Liver (tissue), 9 donors: ENCODE results near the gene CYB561D2. TPM values are rescaled to one million over a fixed set of nuclear protein-coding genes. Genes with fewer than 3 reads are reported as not detected.

ENCODE experiments used
- DNase-seq: peaks from one replicate; pipeline ENCODE4 v3.0.0-alpha.2; 2017; ENCODE audit warnings: low spot score
- H3K27ac ChIP-seq, 2 donors: one replicate each; pipeline ENCODE4 v1.7.0; 2013; ENCODE audit warnings: inconsistent platforms in 2 of 2, low read length in 2 of 2, control low read depth in 1 of 2, low read depth in 1 of 2, mild to moderate bottlenecking in 1 of 2
- H3K27me3 ChIP-seq, 4 donors: one replicate each; pipeline versions ENCODE4 v1.6.1 to v1.7.0; 2013; ENCODE audit warnings: low read length in 3 of 4, inconsistent platforms in 1 of 4, mild to moderate bottlenecking in 1 of 4, moderate library complexity in 1 of 4; ENCODE audit not compliant: control insufficient read depth in 4 of 4, insufficient read depth in 4 of 4
- H3K36me3 ChIP-seq, 4 donors: one replicate each; pipeline versions ENCODE4 v1.6.1 to v1.7.0; 2013; ENCODE audit warnings: low read length in 3 of 4, mild to moderate bottlenecking in 3 of 4, low read depth in 1 of 4, moderate library complexity in 1 of 4; ENCODE audit not compliant: control insufficient read depth in 4 of 4, insufficient read depth in 3 of 4
- H3K4me1 ChIP-seq, 4 donors: one replicate each; pipeline versions ENCODE4 v1.6.1 to v1.7.0; 2013; ENCODE audit warnings: low read length in 3 of 4, mild to moderate bottlenecking in 3 of 4, moderate library complexity in 1 of 4; ENCODE audit not compliant: control insufficient read depth in 4 of 4, insufficient read depth in 4 of 4
- H3K4me3 ChIP-seq, 3 donors: one replicate each; pipeline versions ENCODE4 v1.6.1 to v1.7.0; 2013; ENCODE audit warnings: low read length in 3 of 3, control low read depth in 1 of 3, low read depth in 1 of 3, mild to moderate bottlenecking in 1 of 3
- H3K9ac ChIP-seq, 2 donors: one replicate each; pipeline ENCODE4 v1.7.0; 2013; ENCODE audit warnings: low read length in 2 of 2, mild to moderate bottlenecking in 2 of 2, moderate library complexity in 2 of 2, control low read depth in 1 of 2, low read depth in 1 of 2
- H3K9me3 ChIP-seq, 4 donors: one replicate each; pipeline versions ENCODE4 v1.6.1 to v1.7.0; 2013; ENCODE audit warnings: low read length in 3 of 4; ENCODE audit not compliant: control insufficient read depth in 4 of 4
- ATF3 ChIP-seq: IDR thresholded peaks from 2 replicates; pipeline ENCODE4 v1.6.1; 2016; ENCODE audit warnings: antibody characterized with exemption
- EGR1 ChIP-seq, 2 donors: IDR thresholded peaks; 2 replicates each; pipeline ENCODE4 v1.6.1; 2016 to 2018; ENCODE audit warnings: antibody characterized with exemption in 2 of 2, low read depth in 2 of 2
- FOXA1 ChIP-seq: IDR thresholded peaks from 2 replicates; pipeline ENCODE4 v1.6.1; 2016; ENCODE audit warnings: antibody characterized with exemption
- FOXA2 ChIP-seq: IDR thresholded peaks from 2 replicates; pipeline ENCODE4 v1.6.1; 2016; ENCODE audit warnings: antibody characterized with exemption
- GABPA ChIP-seq, 2 donors: IDR thresholded peaks in 1 of 2; conservative IDR thresholded peaks in 1 of 2; 2 replicates each; pipeline ENCODE4 v1.6.1; 2016; ENCODE audit warnings: antibody characterized with exemption in 2 of 2, mild to moderate bottlenecking in 1 of 2, moderate library complexity in 1 of 2
- HNF4A ChIP-seq, 2 donors: conservative IDR thresholded peaks; 2 replicates each; pipeline ENCODE4 v1.6.1; 2016; ENCODE audit warnings: antibody characterized with exemption in 2 of 2, mild to moderate bottlenecking in 2 of 2
- HNF4G ChIP-seq: IDR thresholded peaks from 2 replicates; pipeline ENCODE4 v1.6.1; 2016; ENCODE audit warnings: antibody characterized with exemption
- JUND ChIP-seq, 2 donors: IDR thresholded peaks; 2 replicates each; pipeline ENCODE4 v1.6.1; 2016; ENCODE audit warnings: antibody characterized with exemption in 2 of 2
- NR2F2 ChIP-seq: IDR thresholded peaks from 2 replicates; pipeline ENCODE4 v1.6.1; 2016; ENCODE audit warnings: antibody characterized with exemption
- RAD21 ChIP-seq, 2 donors: IDR thresholded peaks; 2 replicates each; pipeline ENCODE4 v1.6.1; 2016; ENCODE audit warnings: antibody characterized with exemption in 2 of 2, mild to moderate bottlenecking in 2 of 2
- RXRA ChIP-seq, 2 donors: IDR thresholded peaks; 2 replicates each; pipeline ENCODE4 v1.6.1; 2017 to 2018; ENCODE audit warnings: antibody characterized with exemption in 2 of 2, mild to moderate bottlenecking in 1 of 2
- SP1 ChIP-seq: IDR thresholded peaks from 2 replicates; pipeline ENCODE4 v1.6.1; 2018; ENCODE audit warnings: antibody characterized with exemption, mild to moderate bottlenecking
- TAF1 ChIP-seq: conservative IDR thresholded peaks from 2 replicates; pipeline ENCODE4 v1.6.1; 2016; ENCODE audit warnings: antibody characterized with exemption, mild to moderate bottlenecking
- YY1 ChIP-seq: IDR thresholded peaks from 2 replicates; pipeline ENCODE4 v1.6.1; 2016; ENCODE audit warnings: antibody characterized with exemption, mild to moderate bottlenecking
- ZBTB33 ChIP-seq: IDR thresholded peaks from 2 replicates; pipeline ENCODE4 v1.6.1; 2016; ENCODE audit warnings: antibody characterized with exemption
- WGBS: extraction: QIAGEN DNeasy Blood & Tissue Kit; methylation state at CpG from one replicate; pipeline ENCODE4 v1.1.7; 2013; 5-methylcytosine and 5-hydroxymethylcytosine counted together
- polyA plus RNA-seq, 2 donors: library from polyadenylated mRNA; stranded (reverse) in 1 of 2; unstranded in 1 of 2; fragments of 200-250 nt in 1 of 2; fragments of >200 nt in 1 of 2; fragmentation: Nextera tagmentation in 1 of 2; extraction: Ambion mirVana in 1 of 2; gene quantifications; one replicate each; pipeline versions ENCODE4 v1.2.1 to v1.2.3, GENCODE V29; 2013 to 2015
- total RNA-seq, 2 donors: library from RNA; depleted of rRNA; stranded (reverse); fragments of >200 nt; gene quantifications; one replicate each; pipeline ENCODE4 v1.2.3, GENCODE V29; 2014
- TF ChIP-seq, protein P1 (sequence below): fragments of 150-350 bp; IDR thresholded peaks from 2 replicates; pipeline ENCODE4 v1.5.1; 2017; ENCODE audit warnings: improper control_type of control experiment, low read depth, low read length; ENCODE audit not compliant: missing input control
- TF ChIP-seq, protein P2 (sequence below): IDR thresholded peaks from 2 replicates; pipeline ENCODE4 v1.6.1; 2016; ENCODE audit warnings: antibody characterized with exemption, mild to moderate bottlenecking
- TF ChIP-seq, protein P3 (sequence below): IDR thresholded peaks from 2 replicates; pipeline ENCODE4 v1.6.1; 2016; ENCODE audit warnings: antibody characterized with exemption
- donor health status: healthy.
- donor health status: healthy.
- donor health status: healthy.
- donor health status: healthy.
- donor health status: healthy.

CYB561D2 gene
- total and polyA plus RNA-seq, 4 donors, result 12.3 to 28.2 (median 22.1) TPM

GRCh38 chr3:50337175-50337861 lies 13.3 kb upstream of the CYB561D2 start:
- H3K4me3 ChIP-seq, result peak overlapping the region; percentile 70 to 94 (median 70)
- H3K27ac ChIP-seq, result peak overlapping the region; percentile 92 to 99
- H3K36me3 ChIP-seq, result no peaks in the 10 kb centered on the region
- H3K4me1 ChIP-seq, result peaks cover 8 to 46% (median 20%) of the 10 kb centered on the region in 4 donors
- peak; percentile 94 for DNase-seq
- WGBS, result under 1% methylated on average over 79 of the region's 79 CpGs
- H3K9ac ChIP-seq, result peak overlapping the region; percentile 78 to 99
- TF ChIP-seq RXRA (IDR thresholded peaks at IDR 0.05), result peak in 1 of 2 donors; percentile 35
- TF ChIP-seq, protein P1, sequence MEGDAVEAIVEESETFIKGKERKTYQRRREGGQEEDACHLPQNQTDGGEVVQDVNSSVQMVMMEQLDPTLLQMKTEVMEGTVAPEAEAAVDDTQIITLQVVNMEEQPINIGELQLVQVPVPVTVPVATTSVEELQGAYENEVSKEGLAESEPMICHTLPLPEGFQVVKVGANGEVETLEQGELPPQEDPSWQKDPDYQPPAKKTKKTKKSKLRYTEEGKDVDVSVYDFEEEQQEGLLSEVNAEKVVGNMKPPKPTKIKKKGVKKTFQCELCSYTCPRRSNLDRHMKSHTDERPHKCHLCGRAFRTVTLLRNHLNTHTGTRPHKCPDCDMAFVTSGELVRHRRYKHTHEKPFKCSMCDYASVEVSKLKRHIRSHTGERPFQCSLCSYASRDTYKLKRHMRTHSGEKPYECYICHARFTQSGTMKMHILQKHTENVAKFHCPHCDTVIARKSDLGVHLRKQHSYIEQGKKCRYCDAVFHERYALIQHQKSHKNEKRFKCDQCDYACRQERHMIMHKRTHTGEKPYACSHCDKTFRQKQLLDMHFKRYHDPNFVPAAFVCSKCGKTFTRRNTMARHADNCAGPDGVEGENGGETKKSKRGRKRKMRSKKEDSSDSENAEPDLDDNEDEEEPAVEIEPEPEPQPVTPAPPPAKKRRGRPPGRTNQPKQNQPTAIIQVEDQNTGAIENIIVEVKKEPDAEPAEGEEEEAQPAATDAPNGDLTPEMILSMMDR, result no peak
- TF ChIP-seq, protein P2, sequence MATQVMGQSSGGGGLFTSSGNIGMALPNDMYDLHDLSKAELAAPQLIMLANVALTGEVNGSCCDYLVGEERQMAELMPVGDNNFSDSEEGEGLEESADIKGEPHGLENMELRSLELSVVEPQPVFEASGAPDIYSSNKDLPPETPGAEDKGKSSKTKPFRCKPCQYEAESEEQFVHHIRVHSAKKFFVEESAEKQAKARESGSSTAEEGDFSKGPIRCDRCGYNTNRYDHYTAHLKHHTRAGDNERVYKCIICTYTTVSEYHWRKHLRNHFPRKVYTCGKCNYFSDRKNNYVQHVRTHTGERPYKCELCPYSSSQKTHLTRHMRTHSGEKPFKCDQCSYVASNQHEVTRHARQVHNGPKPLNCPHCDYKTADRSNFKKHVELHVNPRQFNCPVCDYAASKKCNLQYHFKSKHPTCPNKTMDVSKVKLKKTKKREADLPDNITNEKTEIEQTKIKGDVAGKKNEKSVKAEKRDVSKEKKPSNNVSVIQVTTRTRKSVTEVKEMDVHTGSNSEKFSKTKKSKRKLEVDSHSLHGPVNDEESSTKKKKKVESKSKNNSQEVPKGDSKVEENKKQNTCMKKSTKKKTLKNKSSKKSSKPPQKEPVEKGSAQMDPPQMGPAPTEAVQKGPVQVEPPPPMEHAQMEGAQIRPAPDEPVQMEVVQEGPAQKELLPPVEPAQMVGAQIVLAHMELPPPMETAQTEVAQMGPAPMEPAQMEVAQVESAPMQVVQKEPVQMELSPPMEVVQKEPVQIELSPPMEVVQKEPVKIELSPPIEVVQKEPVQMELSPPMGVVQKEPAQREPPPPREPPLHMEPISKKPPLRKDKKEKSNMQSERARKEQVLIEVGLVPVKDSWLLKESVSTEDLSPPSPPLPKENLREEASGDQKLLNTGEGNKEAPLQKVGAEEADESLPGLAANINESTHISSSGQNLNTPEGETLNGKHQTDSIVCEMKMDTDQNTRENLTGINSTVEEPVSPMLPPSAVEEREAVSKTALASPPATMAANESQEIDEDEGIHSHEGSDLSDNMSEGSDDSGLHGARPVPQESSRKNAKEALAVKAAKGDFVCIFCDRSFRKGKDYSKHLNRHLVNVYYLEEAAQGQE, result peak; percentile 63
- TF ChIP-seq, protein P3, sequence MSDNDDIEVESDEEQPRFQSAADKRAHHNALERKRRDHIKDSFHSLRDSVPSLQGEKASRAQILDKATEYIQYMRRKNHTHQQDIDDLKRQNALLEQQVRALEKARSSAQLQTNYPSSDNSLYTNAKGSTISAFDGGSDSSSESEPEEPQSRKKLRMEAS, result peak; percentile 24
- no peak for TF ChIP-seq HNF4G
- peak; percentile 19 to 29 for TF ChIP-seq HNF4A (conservative IDR thresholded peaks at IDR 0.05)
- peak; percentile 93 to 94 for TF ChIP-seq EGR1 (IDR thresholded peaks at IDR 0.05; ENCODE audit: low read depth in 2 of 2)
- no peak for TF ChIP-seq ZBTB33
- no peak for TF ChIP-seq ATF3
- peak; percentile 96 to 98 for TF ChIP-seq JUND (IDR thresholded peaks at IDR 0.05)
- peak in 1 of 2 donors; percentile 55 for TF ChIP-seq GABPA (IDR thresholded peaks at IDR 0.05 in 1 of 2, conservative IDR thresholded peaks at IDR 0.05 in 1 of 2)
- TF ChIP-seq YY1, result peak; percentile 65
- peak; percentile 75 for TF ChIP-seq SP1
- TF ChIP-seq NR2F2, result no peak
- peak; percentile 46 for TF ChIP-seq TAF1
- no peak for TF ChIP-seq FOXA1
- TF ChIP-seq FOXA2, result no peak
- TF ChIP-seq RAD21 (IDR thresholded peaks at IDR 0.05), result no peak
- H3K9me3 ChIP-seq, result no peaks in the 10 kb centered on the region
- H3K27me3 ChIP-seq, result no peaks in the 10 kb centered on the region
